Lower leg skin (tissue), 4 donors: Measurements from ENCODE around the gene RAB11FIP3. TPM values are rescaled to one million over a fixed set of nuclear protein-coding genes. Genes with fewer than 3 reads are reported as not detected.
"Not testable (repeated sequence)": the region's sequence is repeated elsewhere in the genome, so short reads cannot be mapped to it uniquely, and the experiment has no call there.

Experiments used
- DNase-seq, 2 donors: peaks; one replicate each; pipeline ENCODE4 v3.0.0-alpha.2; 2019; ENCODE audit warnings: low spot score in 2 of 2
- H3K4me3 ChIP-seq: fragments of 200-600 bp; sonication (generic); 2 replicates; pipeline ENCODE4 v1.5.1; 2017; ENCODE audit warnings: mild to moderate bottlenecking, low read depth; ENCODE audit not compliant: poor library complexity, severe bottlenecking
- CTCF ChIP-seq, 3 donors: fragments of 450-650 bp; IDR thresholded peaks; one replicate each; pipeline ENCODE4 v1.5.1; 2016; ENCODE audit warnings: antibody characterized with exemption in 3 of 3, mild to moderate bottlenecking in 3 of 3, moderate library complexity in 2 of 3
- POLR2A ChIP-seq, 2 donors: fragments of 450-650 bp; IDR thresholded peaks; one replicate each; pipeline ENCODE4 v1.6.1; 2016 to 2017; ENCODE audit warnings: antibody characterized with exemption in 2 of 2, mild to moderate bottlenecking in 1 of 2, moderate library complexity in 1 of 2
- WGBS, 2 donors: methylation state at CpG; one replicate each; pipeline ENCODE4 v1.1.5; 2018; 5-methylcytosine and 5-hydroxymethylcytosine counted together
- intact Hi-C: fragments of 100-400 bp; cut with DNase I; formaldehyde crosslinking; loops from one replicate; pipeline ENCODE4 v1.15.0; 2023; ENCODE audit warnings: low total_unique reads
- total RNA-seq, 4 donors: library from RNA; depleted of rRNA; stranded (reverse); fragments of >200 nt; gene quantifications; one replicate each; pipeline ENCODE4 v1.1.0, GENCODE V29; 2016

RAB11FIP3 gene
- 10 to 100 TPM; 22.1 to 66.3 (median 27.7) TPM for total RNA-seq

- WGBS, 2 donors = 0% methylated on average over 22 to 68 of the region's 77 CpGs
- intact Hi-C loops = no loop called here
- TF ChIP-seq POLR2A (IDR thresholded peaks at IDR 0.05) = peak in 1 of 2 donors; percentile 20
- no peak for TF ChIP-seq CTCF (IDR thresholded peaks at IDR 0.05)
- DNase-seq = peak; percentile 69 to 96
- H3K4me3 ChIP-seq = peak within 1 kb of the TSS; percentile 48
Measured at GRCh38 chr16:425082-425718, at the start of gene RAB11FIP3. Gene RAB11FIP3, plus strand, starts transcription at chr16:425649. Its CDS starts 358 bp downstream, at chr16:426007.

- intact Hi-C loops = no loop called here
- no peak overlapping the region for H3K4me3 ChIP-seq
- no peak for DNase-seq
- TF ChIP-seq POLR2A (IDR thresholded peaks at IDR 0.05) = no peak
- no peak for TF ChIP-seq CTCF (IDR thresholded peaks at IDR 0.05)
- 95 to 99% methylated on average over 35 to 42 of the region's 44 CpGs for WGBS, 2 donors
Measured at GRCh38 chr16:375927-376816, 49.3 kb upstream of the RAB11FIP3 start.

GRCh38 chr16:376817-377418, 48.5 kb upstream of the RAB11FIP3 start:
- TF ChIP-seq CTCF (IDR thresholded peaks at IDR 0.05) (no peak), POLR2A (IDR thresholded peaks at IDR 0.05) (no peak)
- no peak overlapping the region for H3K4me3 ChIP-seq
- 91 to 93% methylated on average over 24 to 26 of the region's 26 CpGs for WGBS, 2 donors
- no peak for DNase-seq
- intact Hi-C loops = no loop called here

- 88 to 94% methylated on average over 42 of the region's 42 CpGs for WGBS, 2 donors
- TF ChIP-seq CTCF (IDR thresholded peaks at IDR 0.05) (no peak), POLR2A (IDR thresholded peaks at IDR 0.05) (no peak)
Measured at GRCh38 chr16:377419-377951, 48.0 kb upstream of the RAB11FIP3 start.

GRCh38 chr16:378113-378820, 47.2 kb upstream of the RAB11FIP3 start:
- WGBS, 2 donors = 91 to 93% methylated on average over 35 to 36 of the region's 36 CpGs
- DNase-seq, intact Hi-C loops, H3K4me3 ChIP-seq: not testable (repeated sequence)

More at GRCh38 chr16:377419-377951, 48.0 kb upstream of the RAB11FIP3 start:
- intact Hi-C loops = no loop called here
- no peak overlapping the region for H3K4me3 ChIP-seq
- no peak for DNase-seq
